Fibroblast of lung (primary cell): ENCODE data around the gene TGM5.

Experiments
- EZH2 ChIP-seq: IDR thresholded peaks from 2 replicates; pipeline ENCODE4 v1.5.1; 2012; ENCODE audit warnings: low read length, control low read depth, mild to moderate bottlenecking; ENCODE audit errors: missing control alignments
- TF ChIP-seq, protein P1 (sequence below), 2 donors: IDR thresholded peaks in 1 of 2; conservative IDR thresholded peaks in 1 of 2; 1 replicate in 1 of 2; 2 replicates in 1 of 2; pipeline ENCODE4 v1.5.1; 2011 to 2012; ENCODE audit warnings: low read length in 2 of 2, control low read depth in 1 of 2, inconsistent platforms in 1 of 2, low read depth in 1 of 2, mild to moderate bottlenecking in 1 of 2

DNA sequence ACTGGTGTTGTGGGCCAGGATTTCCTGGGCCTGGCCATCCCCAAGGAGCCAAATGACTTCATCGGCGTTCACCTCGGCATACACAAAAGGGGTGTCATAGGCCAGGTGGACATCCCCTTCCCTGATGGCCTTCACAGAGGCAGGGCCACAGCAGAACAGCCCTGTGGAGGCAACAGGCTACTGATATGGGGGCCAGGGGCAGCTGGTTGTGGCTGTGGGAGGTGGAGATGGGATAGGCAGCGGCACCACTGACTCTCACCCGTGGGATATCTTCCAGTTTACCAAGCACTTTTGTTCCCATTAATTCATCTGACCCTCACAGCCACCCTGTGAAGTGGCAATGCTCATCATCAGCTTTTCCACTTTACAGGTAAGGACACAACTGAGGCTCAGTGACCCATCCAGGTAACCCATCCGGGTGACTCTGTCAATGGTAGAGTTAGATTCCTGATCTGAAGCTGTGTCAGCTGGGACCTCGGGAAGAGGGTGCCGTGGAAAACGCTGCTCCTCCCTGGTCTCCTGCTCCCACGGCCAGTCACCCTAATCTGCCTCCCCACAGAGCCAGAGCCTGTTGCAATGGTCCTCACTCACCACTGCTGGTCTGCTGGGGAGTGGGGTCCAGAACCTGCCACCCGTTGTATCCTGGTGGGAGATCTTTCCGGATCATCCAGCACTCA lies 15.3 kb upstream of the TGM5 start:
- TF ChIP-seq, protein P1, sequence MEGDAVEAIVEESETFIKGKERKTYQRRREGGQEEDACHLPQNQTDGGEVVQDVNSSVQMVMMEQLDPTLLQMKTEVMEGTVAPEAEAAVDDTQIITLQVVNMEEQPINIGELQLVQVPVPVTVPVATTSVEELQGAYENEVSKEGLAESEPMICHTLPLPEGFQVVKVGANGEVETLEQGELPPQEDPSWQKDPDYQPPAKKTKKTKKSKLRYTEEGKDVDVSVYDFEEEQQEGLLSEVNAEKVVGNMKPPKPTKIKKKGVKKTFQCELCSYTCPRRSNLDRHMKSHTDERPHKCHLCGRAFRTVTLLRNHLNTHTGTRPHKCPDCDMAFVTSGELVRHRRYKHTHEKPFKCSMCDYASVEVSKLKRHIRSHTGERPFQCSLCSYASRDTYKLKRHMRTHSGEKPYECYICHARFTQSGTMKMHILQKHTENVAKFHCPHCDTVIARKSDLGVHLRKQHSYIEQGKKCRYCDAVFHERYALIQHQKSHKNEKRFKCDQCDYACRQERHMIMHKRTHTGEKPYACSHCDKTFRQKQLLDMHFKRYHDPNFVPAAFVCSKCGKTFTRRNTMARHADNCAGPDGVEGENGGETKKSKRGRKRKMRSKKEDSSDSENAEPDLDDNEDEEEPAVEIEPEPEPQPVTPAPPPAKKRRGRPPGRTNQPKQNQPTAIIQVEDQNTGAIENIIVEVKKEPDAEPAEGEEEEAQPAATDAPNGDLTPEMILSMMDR (conservative IDR thresholded peaks at IDR 0.05 in 1 of 2, IDR thresholded peaks at IDR 0.05 in 1 of 2; ENCODE audit: low read depth in 1 of 2, low read length in 2 of 2) = no peak
- TF ChIP-seq EZH2 = no peak
